BJ (cell line): ENCODE measurements around the gene MSH5. TPM values are rescaled to one million over a fixed set of nuclear protein-coding genes. Genes with fewer than 3 reads are reported as not detected.

ENCODE experiments used
- CTCF ChIA-PET: fragments of 350-600 bp; formaldehyde crosslinking; extraction: SDS; loops from one replicate; lab custom pipeline; 2021; ENCODE audit warnings: antibody characterized with exemption, inconsistent platforms; lab: Yijun Ruan, JAX
- POLR2A ChIA-PET: fragments of 300-600 bp; sonication (Branson Sonifier 250); formaldehyde crosslinking; extraction: SDS; loops from one replicate; lab custom pipeline; 2021; ENCODE audit warnings: antibody characterized with exemption; lab: Charles Lee
- DNase-seq: peaks from one replicate; pipeline ENCODE4 v3.0.0-alpha.2; 2011; ENCODE audit warnings: low read depth
- H3K27me3 ChIP-seq: 2 replicates; pipeline ENCODE4 v1.6.0; 2011; ENCODE audit warnings: low read length; ENCODE audit not compliant: control insufficient read depth, insufficient read depth
- H3K36me3 ChIP-seq: 2 replicates; pipeline ENCODE4 v1.5.1; 2011; ENCODE audit warnings: low read length; ENCODE audit not compliant: control insufficient read depth, insufficient read depth
- H3K4me3 ChIP-seq: 2 replicates; pipeline ENCODE4 v1.5.1; 2011; ENCODE audit warnings: low read depth, mild to moderate bottlenecking, control low read depth, low read length
- CTCF ChIP-seq: IDR thresholded peaks from 2 replicates; pipeline ENCODE4 v1.5.1; 2011; ENCODE audit warnings: low read depth, mild to moderate bottlenecking, control low read depth, inconsistent platforms, low read length, moderate library complexity; ENCODE audit not compliant: insufficient read depth
- polyA plus RNA-seq: library from polyadenylated mRNA; depleted of rRNA; stranded (reverse); fragments of >200 nt; gene quantifications from 2 replicates; pipeline ENCODE4 v1.2.3, GENCODE V29; 2011

The MSH5 gene
- polyA plus RNA-seq, 1 experiment = 10.7 TPM

DNA sequence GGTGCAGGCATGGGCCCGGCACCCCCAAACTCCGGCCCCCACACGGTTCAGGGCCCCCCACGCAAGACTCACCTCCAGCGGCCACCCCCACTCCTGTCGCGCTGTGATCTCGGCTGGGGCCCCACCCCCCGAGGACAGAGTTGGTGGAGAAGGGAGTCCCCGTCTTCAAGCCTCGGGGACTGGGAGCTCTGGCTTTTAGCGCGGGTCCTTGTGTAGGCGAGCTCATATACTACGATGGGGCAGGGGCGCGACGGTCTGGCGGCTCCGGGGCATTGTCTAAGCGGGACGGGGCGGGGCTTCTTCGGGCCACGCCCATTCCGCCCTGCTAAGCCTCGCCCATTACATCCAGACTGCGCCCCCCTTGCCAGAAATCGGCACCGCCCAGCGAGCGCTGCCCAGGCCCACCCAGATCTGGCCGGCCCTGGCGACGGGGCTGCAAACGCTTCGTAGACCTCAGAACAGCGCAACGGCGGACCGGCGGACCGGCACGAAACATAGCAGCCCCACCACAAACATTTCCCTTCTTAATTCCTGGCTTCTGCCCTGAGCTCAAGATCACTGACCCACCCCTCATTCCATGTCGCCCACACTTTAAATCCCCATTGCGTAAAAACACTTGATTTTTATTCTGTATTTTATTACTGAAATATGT, 9.7 kb upstream of the MSH5 start:
- ChIA-PET CTCF (interaction anchor here (0.6 to 4.6 kb wide), 17 partner anchors 8 to 141 kb away, joined by 3 to 28 read pairs (median 5); partner anchors contain the start of genes LSM2, LY6G6C, LY6G6D and MSH5), POLR2A (interaction anchor here (0.5 to 0.9 kb wide), 3 partner anchors 8 to 244 kb away, joined by 3 to 6 read pairs (median 4); no protein-coding TSS in a partner anchor)
- peak; percentile 21; the same call in 1 of the 2 replicates for TF ChIP-seq CTCF
- peak; percentile 53 for DNase-seq
- H3K4me3 ChIP-seq = peak overlapping the region; percentile 88
- H3K27me3 ChIP-seq = no peaks in the 10 kb centered on the region
- H3K36me3 ChIP-seq = peaks cover 26% of the 10 kb centered on the region

DNA sequence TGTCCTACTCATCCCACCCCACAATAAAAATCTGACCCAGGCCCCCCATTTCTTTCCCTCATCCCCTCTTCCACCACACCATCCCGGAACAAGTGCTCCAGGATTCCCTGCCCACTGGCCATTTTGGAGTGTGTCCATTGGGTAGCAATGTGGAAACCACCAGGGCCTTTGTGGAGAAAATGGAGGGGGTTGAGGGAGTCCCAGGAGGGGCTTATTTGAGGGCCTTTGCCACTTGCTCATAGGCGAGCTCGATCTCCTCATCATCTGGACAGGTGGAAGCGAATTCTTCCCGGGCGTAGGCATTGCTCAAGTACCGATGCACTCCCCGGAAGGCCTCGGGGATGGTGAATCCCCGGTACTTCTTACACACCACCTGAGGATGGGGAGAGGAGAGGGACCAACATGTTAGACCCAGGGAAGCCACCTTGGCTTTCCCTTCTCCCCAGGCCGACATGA, 9.1 kb upstream of the MSH5 start:
- no peaks in the 10 kb centered on the region for H3K27me3 ChIP-seq
- ChIA-PET POLR2A (interaction anchor here (0.9 kb wide), 1 partner anchor 33 kb away, joined by 3 read pairs; no protein-coding TSS in a partner anchor), CTCF (interaction anchor here (0.6 to 4.6 kb wide), 11 partner anchors 7 to 232 kb away, joined by 3 to 28 read pairs (median 5); partner anchors contain the start of genes LSM2 and LY6G6D)
- no peak for TF ChIP-seq CTCF
- H3K4me3 ChIP-seq = peak overlapping the region; percentile 88
- no peak for DNase-seq
- peaks cover 26% of the 10 kb centered on the region for H3K36me3 ChIP-seq

- Histone ChIP-seq H3K36me3 (peaks cover 20% of the 10 kb centered on the region), H3K4me3 (no peak overlapping the region), H3K27me3 (no peaks in the 10 kb centered on the region)
- CTCF ChIA-PET = interaction anchor here (2.2 kb wide), 1 partner anchor 38 kb away, joined by 10 read pairs; no protein-coding TSS in a partner anchor
- DNase-seq = no peak
- TF ChIP-seq CTCF = no peak
- POLR2A ChIA-PET = no interaction called here
These were observed 7.8 kb upstream of the MSH5 start for GRCh38 chr6:31732029-31732428.

DNA sequence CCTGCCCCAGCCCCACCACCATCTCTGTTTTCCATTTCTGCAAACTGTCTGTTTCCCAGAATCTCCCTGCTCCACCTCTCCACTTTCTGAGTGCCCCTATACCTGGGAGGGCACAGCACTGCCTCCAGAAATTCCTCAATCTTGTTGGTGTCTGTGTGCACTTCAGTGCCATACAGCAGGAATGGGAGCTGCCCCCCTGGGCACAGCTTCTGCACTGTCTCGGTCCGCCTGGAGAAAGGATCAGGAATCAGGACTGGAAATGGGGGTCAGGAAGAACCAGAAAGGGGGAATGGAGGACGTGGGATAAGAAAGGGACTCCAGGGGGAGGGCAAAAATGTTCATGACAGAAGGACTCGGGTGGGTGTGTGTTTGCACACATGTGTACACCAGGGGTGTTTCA, 6.1 kb upstream of the MSH5 start:
- POLR2A ChIA-PET = interaction anchor here (0.6 kb wide), 1 partner anchor 174 kb away, joined by 5 read pairs; no protein-coding TSS in a partner anchor
- H3K27me3 ChIP-seq = no peaks in the 10 kb centered on the region
- no peak for DNase-seq
- no peak for TF ChIP-seq CTCF
- peaks cover 20% of the 10 kb centered on the region for H3K36me3 ChIP-seq
- H3K4me3 ChIP-seq = no peak overlapping the region; the same call in 1 of the 2 replicates
- CTCF ChIA-PET = interaction anchor here (2.2 kb wide), 1 partner anchor 36 kb away, joined by 10 read pairs; no protein-coding TSS in a partner anchor

GRCh38 chr6:31734247-31734820, 5.5 kb upstream of the MSH5 start:
- Histone ChIP-seq H3K36me3 (peaks cover 20% of the 10 kb centered on the region), H3K27me3 (no peaks in the 10 kb centered on the region), H3K4me3 (peak overlapping the region; percentile 90)
- ChIA-PET POLR2A (no interaction called here), CTCF (interaction anchor here (1.1 to 6.5 kb wide), 2 partner anchors 36 to 73 kb away, joined by 4 to 35 read pairs; no protein-coding TSS in a partner anchor)
- DNase-seq = no peak
- no peak for TF ChIP-seq CTCF
